Adipose tissue (tissue), 3 donors: ENCODE data around the gene RHOBTB3. TPM values are rescaled to one million over a fixed set of nuclear protein-coding genes. Genes with fewer than 3 reads are reported as not detected.
"Not testable (repeated sequence)": the region's sequence is repeated elsewhere in the genome, so short reads cannot be mapped to it uniquely, and the experiment has no call there.

Experiments used
- H3K27ac ChIP-seq: one replicate; pipeline ENCODE4 v1.5.1; 2013; ENCODE audit warnings: low read depth, low read length
- WGBS, 3 donors: extraction: QIAGEN DNeasy Blood & Tissue Kit; methylation state at CpG; one replicate each; pipeline ENCODE4 v1.1.7; 2013; 5-methylcytosine and 5-hydroxymethylcytosine counted together
- polyA plus RNA-seq, 3 donors: library from polyadenylated mRNA; stranded (reverse); fragments of 200-250 nt; gene quantifications; one replicate each; pipeline ENCODE4 v1.2.3, GENCODE V29; 2013
- donor health status: healthy with polysubstance abuse.
- donor health status: Bipolar disorder and iron deficiency.
- donor health status: healthy.

Gene RHOBTB3
- polyA plus RNA-seq = 10 to 100 TPM; 75.1 to 81.4 (median 77.9) TPM

- 1% methylated on average over 57 to 78 of the region's 78 CpGs for WGBS, 3 donors
- peak within 1 kb of the TSS; percentile 36 for H3K27ac ChIP-seq
Observed at GRCh38 chr5:95730730-95731570, at the start of gene RHOBTB3. RHOBTB3 (plus strand) TSS chr5:95731336; CDS start chr5:95731683, 347 bp downstream.

GRCh38 chr5:95682891-95683290, 48.2 kb upstream of the RHOBTB3 start, which contains the start of gene SPATA9:
SPATA9 (minus strand) TSS chr5:95682991; CDS start chr5:95682854, 137 bp downstream.
- no peak within 1 kb of the TSS for H3K27ac ChIP-seq
- 78 to 93% (median 81%) methylated on average over 1 of the region's 1 CpG for WGBS, 3 donors

- H3K27ac ChIP-seq = no peak overlapping the region
- WGBS, 3 donors = 88 to 94% (median 89%) methylated on average over 2 of the region's 2 CpGs
Observed at GRCh38 chr5:95684361-95684760, 46.8 kb upstream of the RHOBTB3 start.

GRCh38 chr5:95686651-95687050, 44.5 kb upstream of the RHOBTB3 start:
- WGBS, 3 donors = 64 to 90% (median 81%) methylated on average over 2 of the region's 2 CpGs

GRCh38 chr5:95689680-95690079, 41.5 kb upstream of the RHOBTB3 start:
- WGBS, 3 donors = 89 to 100% (median 96%) methylated on average over 1 of the region's 1 CpG
- H3K27ac ChIP-seq = no peak overlapping the region

More at GRCh38 chr5:95686651-95687050, 44.5 kb upstream of the RHOBTB3 start:
- H3K27ac ChIP-seq = no peak overlapping the region

GRCh38 chr5:95690333-95690732, 40.8 kb upstream of the RHOBTB3 start:
- H3K27ac ChIP-seq = no peak overlapping the region

GRCh38 chr5:95697781-95698681, 33.1 kb upstream of the RHOBTB3 start:
- 63 to 67% (median 67%) methylated on average over 7 of the region's 7 CpGs for WGBS, 3 donors
- no peak overlapping the region for H3K27ac ChIP-seq

GRCh38 chr5:95699337-95699736, 31.8 kb upstream of the RHOBTB3 start:
- 92 to 100% (median 97%) methylated on average over 1 of the region's 1 CpG for WGBS, 3 donors

GRCh38 chr5:95701074-95701473, 30.1 kb upstream of the RHOBTB3 start:
- no peak overlapping the region for H3K27ac ChIP-seq

More at GRCh38 chr5:95699337-95699736, 31.8 kb upstream of the RHOBTB3 start:
- no peak overlapping the region for H3K27ac ChIP-seq

GRCh38 chr5:95704150-95704549, 27.0 kb upstream of the RHOBTB3 start:
- 54 to 79% (median 54%) methylated on average over 1 of the region's 1 CpG for WGBS, 3 donors
- H3K27ac ChIP-seq = no peak overlapping the region

GRCh38 chr5:95706196-95706595, 24.9 kb upstream of the RHOBTB3 start:
- not testable (repeated sequence) for H3K27ac ChIP-seq
- WGBS, 3 donors = 93 to 95% (median 95%) methylated on average over 4 to 5 of the region's 5 CpGs

GRCh38 chr5:95707055-95707454, 24.1 kb upstream of the RHOBTB3 start:
- 81 to 89% (median 84%) methylated on average over 9 of the region's 9 CpGs for WGBS, 3 donors
- no peak overlapping the region for H3K27ac ChIP-seq

GRCh38 chr5:95707534-95708188, 23.5 kb upstream of the RHOBTB3 start:
- not testable (repeated sequence) for H3K27ac ChIP-seq
- WGBS, 3 donors = 64 to 80% (median 78%) methylated on average over 8 of the region's 8 CpGs

GRCh38 chr5:95708876-95709275, 22.3 kb upstream of the RHOBTB3 start:
- no peak overlapping the region for H3K27ac ChIP-seq
- WGBS, 3 donors = 93 to 98% (median 94%) methylated on average over 7 of the region's 7 CpGs

- H3K27ac ChIP-seq = no peak overlapping the region
- 57 to 76% (median 71%) methylated on average over 15 of the region's 15 CpGs for WGBS, 3 donors
Observed at GRCh38 chr5:95709967-95710650, 21.0 kb upstream of the RHOBTB3 start.

- not testable (repeated sequence) for H3K27ac ChIP-seq
- 57 to 74% (median 67%) methylated on average over 23 of the region's 23 CpGs for WGBS, 3 donors
Observed at GRCh38 chr5:95710651-95711500, 20.3 kb upstream of the RHOBTB3 start.
